Choroid plexus epithelial cell (primary cell): ENCODE results near the gene NTM.
A peak's percentile ranks its signal among the peaks of the same experiment; 100 is the strongest.

ENCODE experiments used
- DNase-seq: peaks from one replicate; pipeline ENCODE4 v3.0.0-alpha.2; 2010; ENCODE audit warnings: low read depth
- H3K4me3 ChIP-seq: 2 replicates; pipeline ENCODE4 v1.5.1; 2011; ENCODE audit warnings: low read depth, mild to moderate bottlenecking, control low read depth, low read length, moderate library complexity
- TF ChIP-seq, protein P1 (sequence below): conservative IDR thresholded peaks from 2 replicates; pipeline ENCODE4 v1.5.1; 2011; ENCODE audit warnings: low read depth, mild to moderate bottlenecking, control low read depth, inconsistent platforms, low read length, moderate library complexity

Gene NTM

DNA sequence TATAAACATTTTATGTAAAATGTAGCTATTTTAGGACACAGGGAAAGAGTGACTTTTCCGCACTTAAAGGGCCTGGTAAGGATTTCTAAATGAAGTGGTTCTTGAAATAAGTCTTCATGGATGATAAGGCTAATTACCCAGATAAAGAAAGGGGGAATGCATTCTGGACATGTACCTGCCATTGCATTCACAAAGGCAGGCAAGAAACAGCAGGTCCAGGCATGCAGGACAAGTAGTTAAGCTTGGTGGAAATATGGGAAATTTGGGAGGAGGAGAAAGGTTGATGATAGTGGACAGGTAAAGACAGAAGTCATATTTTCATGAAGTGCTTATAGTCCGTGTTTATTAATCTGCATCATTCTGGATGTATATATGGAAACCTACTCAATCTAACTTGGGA lies 621.2 kb downstream of the NTM start:
- no peak for DNase-seq
- no peak overlapping the region for H3K4me3 ChIP-seq
- TF ChIP-seq, protein P1, sequence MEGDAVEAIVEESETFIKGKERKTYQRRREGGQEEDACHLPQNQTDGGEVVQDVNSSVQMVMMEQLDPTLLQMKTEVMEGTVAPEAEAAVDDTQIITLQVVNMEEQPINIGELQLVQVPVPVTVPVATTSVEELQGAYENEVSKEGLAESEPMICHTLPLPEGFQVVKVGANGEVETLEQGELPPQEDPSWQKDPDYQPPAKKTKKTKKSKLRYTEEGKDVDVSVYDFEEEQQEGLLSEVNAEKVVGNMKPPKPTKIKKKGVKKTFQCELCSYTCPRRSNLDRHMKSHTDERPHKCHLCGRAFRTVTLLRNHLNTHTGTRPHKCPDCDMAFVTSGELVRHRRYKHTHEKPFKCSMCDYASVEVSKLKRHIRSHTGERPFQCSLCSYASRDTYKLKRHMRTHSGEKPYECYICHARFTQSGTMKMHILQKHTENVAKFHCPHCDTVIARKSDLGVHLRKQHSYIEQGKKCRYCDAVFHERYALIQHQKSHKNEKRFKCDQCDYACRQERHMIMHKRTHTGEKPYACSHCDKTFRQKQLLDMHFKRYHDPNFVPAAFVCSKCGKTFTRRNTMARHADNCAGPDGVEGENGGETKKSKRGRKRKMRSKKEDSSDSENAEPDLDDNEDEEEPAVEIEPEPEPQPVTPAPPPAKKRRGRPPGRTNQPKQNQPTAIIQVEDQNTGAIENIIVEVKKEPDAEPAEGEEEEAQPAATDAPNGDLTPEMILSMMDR = no peak

DNA sequence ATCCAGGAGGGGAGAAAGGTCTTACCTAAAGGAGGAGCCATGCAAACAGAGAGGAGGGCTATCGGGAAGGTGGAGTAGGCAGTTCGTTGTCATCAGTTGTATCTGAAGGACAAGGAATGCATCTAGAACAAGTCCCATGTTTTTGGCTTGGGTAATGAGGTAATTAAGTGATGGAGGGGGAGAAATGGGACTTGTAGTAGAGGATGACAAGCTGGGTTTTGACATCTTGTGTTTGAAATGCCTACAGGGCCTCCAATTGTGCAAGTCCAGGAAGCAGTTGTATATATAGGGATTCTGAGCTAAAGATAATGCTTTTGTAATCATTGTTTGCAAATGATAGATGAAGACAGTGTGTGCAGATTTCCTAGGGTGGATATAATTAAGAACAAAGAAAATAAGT lies 622.8 kb downstream of the NTM start:
- no peak overlapping the region for H3K4me3 ChIP-seq
- peak; percentile 17 for DNase-seq
- TF ChIP-seq, protein P1 = no peak

DNA sequence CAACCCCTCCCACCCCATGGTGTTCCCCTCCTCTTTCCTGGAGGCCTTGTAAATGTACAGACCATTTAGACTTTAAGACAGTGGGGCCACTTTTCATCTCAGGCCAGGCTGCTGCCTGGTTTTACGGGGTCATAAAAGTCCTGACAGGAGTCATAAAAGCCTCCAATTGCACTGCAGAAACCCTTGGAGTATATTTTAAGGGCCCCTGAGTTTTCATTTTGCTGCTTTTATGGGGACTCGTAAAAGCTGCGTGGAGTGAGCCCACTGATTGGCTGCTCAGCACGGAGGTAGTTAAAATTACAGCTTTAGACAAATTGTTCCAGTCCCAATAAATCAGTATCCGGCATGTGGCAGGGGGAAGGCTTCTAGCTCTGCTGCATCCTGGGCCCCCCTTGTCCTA lies 627.6 kb downstream of the NTM start:
- H3K4me3 ChIP-seq = no peak overlapping the region
- TF ChIP-seq, protein P1 = no peak
- no peak for DNase-seq

DNA sequence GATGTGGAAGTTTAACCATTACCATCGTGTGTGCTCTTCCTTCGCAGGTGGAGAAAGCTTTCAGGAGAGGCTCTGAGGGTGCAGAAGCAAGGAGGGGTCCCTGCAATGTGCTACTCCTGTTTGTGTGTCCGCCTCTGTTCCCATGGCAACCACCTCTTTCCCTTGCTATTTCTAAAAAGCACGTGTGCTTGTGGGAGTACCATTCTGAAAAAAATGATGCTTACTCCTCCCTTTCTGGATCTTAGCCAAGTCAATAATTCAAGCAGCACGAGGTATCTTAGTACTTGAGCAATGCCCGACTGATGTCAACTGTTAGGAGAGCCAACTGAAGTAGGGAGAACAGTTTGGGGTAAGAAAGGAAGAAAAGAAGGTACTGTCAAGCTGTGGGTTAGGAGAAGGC lies 628.7 kb downstream of the NTM start:
- no peak overlapping the region for H3K4me3 ChIP-seq
- peak; percentile 58 for DNase-seq
- TF ChIP-seq, protein P1 = no peak

GRCh38 chr11:131999955-132000354 lies 629.5 kb downstream of the NTM start:
- DNase-seq = no peak
- TF ChIP-seq, protein P1 = no peak
- no peak overlapping the region for H3K4me3 ChIP-seq

DNA sequence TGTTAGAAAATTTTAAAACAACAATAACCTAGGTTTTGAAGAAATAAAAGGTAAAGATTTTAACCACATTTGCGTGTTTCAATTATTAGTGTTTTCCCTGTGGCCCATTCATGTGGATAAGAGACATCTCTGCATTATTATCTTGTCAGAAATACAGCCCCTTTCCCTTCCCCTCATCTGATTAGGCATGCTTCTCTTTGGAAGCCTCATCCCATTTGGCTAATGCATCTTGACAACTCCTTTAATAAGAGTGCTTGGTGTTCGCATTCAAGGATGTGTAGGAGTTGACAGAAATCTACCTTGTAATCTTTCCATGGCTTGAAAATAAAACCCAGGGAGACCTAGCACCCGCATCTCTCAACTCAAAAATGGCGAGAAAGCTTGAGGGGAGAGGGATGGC lies 635.5 kb downstream of the NTM start:
- TF ChIP-seq, protein P1 = no peak

DNA sequence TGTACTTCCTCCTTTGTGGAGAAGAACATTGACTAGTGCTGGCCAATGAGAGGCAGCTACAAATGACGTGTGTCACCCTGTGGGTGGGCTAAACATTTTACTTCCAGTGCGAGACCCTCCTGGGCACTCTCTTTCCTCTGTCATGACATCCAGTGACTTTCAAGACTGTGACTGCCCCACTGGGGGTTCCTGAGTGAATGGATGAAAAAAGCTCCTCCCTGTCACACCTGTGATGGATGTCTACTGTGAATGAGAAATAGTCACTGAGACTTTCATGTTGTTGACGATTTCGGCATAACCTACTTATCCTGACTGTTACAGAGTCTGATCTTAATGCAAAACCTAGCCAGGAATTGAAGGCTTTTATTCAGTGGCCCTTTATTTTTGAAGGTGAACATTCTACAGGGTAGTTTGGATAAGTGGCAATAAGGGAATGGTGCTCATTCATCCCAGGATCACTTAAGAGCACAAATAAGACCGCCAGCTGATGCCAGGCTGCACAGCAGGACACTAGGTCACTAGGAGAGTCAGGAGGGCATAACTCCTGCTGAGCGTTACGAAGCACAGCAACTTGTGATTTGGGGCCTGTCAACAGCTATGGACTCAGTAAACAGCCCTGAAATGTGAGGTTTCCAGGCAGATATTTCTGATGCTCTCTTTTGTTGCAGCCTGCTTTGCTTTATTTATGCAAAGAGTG lies 636.6 kb downstream of the NTM start:
- TF ChIP-seq, protein P1 = no peak
- no peak overlapping the region for H3K4me3 ChIP-seq
- DNase-seq = no peak

More for the DNA sequence above, 635.5 kb downstream of the NTM start:
- no peak for DNase-seq
- H3K4me3 ChIP-seq = no peak overlapping the region
